NCI-H2227 treated with DMSO at 0.1 percent for 48 hours (cell line): ENCODE measurements around the gene MATK.

Experiments used
- DNase-seq: peaks from one replicate; lab custom pipeline; 2025; lab: John Stamatoyannopoulos, UW

Gene MATK

GRCh38 chr19:3746371-3747056 lies 39.7 kb downstream of the MATK start:
- DNase-seq, result no peak

GRCh38 chr19:3745363-3746045 lies 40.7 kb downstream of the MATK start:
- no peak for DNase-seq

DNA sequence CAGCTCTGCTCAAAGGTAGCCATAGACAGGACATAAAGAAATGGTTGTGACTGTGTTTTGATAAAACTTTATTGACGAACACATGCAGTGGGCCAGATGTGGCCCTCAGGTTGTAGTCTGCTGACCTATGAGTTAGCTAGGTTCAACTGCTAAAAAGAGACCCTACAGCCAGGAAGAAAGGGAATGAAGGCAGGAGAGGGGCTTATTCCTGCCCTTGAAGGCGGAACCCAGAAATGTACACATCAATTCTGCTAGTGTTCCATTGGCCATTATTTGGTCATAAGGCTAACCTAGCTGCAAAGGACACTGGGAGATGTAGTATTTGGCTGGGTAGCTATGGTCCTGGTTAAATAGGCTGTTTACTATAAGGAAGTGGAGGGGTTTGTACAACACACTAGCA lies 42.7 kb downstream of the MATK start:
- no peak for DNase-seq

DNA sequence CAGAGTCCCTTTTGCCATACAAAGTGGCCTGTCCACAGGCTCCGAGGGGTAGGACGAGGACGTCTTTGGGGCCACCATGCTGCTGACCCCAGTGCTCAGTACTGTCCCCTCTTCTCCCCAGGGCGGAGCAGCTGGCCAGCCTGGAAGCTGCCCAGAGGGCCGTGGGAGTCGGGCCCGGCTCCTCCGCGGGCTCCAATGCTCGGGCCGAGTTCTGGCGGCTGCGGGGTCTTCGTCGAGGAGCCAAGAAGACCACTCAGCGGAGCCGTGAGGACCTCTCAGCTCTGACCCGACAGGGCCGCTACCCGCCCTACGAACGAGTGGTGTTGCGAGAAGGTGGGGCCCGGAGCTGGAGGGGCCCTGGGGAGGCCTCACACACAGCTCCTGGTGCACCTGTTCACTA lies 45.8 kb downstream of the MATK start:
- no peak for DNase-seq

DNA sequence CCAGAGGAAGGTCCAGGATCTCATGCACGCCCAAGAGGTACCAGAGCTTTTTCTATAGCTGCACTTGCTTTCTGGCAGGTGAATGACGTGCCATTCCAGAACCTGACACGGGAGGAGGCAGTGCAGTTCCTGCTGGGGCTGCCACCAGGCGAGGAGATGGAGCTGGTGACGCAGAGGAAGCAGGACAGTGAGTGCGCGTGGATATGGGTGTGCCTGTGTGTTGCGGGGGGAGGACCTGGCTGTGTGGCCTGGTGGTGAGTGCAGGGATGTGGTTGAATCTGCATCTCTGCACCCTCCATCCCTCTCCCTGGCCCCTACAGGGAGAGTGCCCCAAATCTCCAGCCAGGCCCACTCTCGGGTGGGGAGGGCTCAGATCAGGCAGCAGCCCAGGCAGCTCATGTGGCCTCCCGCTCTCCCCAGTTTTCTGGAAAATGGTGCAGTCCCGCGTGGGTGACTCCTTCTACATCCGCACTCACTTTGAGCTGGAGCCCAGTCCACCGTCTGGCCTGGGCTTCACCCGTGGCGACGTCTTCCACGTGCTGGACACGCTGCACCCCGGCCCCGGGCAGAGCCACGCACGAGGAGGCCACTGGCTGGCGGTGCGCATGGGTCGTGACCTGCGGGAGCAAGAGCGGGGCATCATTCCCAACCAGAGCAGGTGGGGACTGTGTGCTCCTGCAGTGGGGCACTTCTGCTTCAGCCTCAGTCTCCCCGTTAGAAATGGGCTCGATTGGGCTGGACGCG lies 47.5 kb downstream of the MATK start:
- no peak for DNase-seq

DNA sequence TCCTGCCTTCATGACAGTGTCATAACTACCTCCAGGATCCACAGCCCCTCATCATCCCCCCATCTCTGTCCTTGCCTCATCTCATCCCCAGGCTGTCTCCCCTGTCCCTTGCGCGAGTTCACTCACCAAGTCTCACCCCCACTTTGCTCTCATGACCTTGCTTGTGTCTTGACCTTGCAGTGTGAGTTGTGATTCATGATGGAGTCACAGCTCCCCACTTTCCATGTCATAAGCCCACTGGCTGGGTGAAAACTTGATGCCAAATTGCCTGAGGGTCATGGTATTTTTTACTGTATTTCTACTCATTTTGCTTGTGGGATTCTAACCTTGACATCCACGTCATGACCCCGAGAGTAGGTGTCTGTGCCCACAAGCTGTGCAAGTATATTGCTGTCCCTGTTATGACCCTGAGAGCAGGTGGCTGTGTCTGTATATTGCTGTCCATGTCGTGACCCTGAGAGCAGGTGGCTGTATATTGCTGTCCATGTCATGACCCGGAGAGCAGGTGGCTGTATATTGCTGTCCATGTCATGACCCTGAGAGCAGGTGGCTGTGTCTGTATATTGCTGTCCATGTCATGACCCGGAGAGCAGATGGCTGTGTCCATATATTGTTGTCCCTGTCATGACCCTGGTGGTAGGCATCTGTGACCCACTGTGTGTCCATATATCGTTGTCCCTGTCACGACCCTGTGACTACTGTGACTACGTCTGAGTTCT lies 48.5 kb downstream of the MATK start:
- no peak for DNase-seq

DNA sequence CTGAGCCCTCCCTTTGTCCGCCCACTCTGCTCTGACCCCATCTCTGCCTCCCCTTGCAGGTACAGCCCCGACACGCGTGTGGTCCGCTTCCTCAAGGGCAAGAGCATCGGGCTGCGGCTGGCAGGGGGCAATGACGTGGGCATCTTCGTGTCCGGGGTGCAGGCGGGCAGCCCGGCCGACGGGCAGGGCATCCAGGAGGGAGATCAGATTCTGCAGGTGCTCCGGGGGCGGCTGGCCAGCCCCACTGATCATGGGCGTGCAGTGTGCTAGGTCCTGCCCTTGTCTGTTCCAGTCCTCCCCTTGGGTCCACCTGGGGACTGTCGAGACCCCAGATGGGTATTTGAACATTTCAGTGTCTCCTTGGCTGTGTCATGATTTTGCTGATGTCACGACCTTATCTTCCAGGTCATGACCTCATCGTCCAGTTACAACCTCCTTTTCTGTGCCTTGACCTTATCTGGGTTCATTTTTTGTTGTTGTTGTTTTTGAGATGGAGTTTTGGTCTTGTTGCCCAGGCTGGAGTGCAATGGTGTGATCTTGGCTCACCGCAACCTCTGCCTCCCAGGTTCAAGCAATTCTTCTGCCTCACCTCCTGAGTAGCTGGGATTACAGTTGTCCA lies 50.0 kb downstream of the MATK start:
- DNase-seq, result no peak

DNA sequence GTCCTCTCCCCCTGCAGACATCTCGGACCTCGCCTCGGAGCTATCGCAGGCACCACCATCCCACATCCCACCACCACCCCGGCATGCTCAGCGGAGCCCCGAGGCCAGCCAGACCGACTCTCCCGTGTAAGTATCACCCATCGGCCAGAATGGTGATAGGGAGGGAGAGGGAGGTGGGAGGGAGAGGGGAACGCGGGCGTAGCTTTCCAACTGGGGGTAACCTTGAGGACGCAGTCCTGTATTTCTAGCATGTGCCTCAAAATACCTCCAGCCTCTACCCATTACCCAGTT lies 51.9 kb downstream of the MATK start:
- no peak for DNase-seq

DNA sequence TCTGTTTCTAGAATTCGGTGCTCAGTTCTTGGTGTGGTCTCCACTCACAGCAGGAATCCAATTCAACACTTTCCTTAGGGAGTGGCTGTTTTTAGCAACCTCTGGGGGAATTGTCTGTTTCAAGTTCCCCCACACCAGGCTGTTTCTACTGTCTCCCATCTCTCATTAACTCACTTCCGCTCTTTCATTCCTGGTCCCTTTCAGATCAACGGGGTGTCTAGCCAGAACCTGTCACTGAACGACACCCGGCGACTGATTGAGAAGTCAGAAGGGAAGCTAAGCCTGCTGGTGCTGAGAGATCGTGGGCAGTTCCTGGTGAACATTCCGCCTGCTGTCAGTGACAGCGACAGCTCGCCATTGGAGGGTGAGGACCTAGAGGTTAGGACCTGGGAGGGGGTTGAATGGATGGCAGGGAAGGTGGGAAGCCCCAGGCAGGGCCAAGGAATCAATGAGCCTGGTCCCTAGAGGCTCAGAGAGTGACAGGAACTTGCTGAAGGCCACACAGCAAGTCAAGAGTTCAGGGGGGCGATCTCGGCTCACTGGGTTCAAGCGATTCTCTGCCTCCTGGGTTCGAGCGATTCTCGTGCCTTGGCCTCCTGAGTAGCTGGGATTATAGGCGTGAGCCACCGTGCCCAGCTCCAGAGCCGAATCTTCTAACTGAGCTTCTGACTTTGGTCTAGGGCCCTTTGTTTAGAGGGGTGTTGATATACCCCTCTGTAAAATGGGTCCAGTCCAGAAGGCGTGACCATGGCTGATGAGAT lies 52.5 kb downstream of the MATK start:
- DNase-seq, result no peak

GRCh38 chr19:3732108-3732507 lies 54.1 kb downstream of the MATK start:
- no peak for DNase-seq

DNA sequence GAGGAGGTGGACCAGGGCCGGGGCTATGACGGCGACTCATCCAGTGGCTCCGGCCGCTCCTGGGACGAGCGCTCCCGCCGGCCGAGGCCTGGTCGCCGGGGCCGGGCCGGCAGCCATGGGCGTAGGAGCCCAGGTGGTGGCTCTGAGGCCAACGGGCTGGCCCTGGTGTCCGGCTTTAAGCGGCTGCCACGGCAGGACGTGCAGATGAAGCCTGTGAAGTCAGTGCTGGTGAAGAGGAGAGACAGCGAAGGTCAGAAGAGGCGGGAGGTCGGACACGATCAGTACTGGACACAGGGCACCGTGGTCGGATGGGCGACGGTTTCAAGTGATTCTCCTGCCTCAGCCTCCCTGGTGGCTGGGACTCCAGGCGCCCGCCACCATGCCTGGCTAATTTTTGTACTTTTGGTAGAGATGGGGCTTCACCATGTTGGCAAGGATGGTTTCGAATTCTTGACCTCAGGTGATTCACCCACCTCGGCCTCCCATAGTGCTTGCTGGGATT lies 55.7 kb downstream of the MATK start:
- no peak for DNase-seq
